ENCODE data around the gene SUCO. TPM values are rescaled to one million over a fixed set of nuclear protein-coding genes. Genes with fewer than 3 reads are reported as not detected.
"Not testable (repeated sequence)": the region's sequence is repeated elsewhere in the genome, so short reads cannot be mapped to it uniquely, and the experiment has no call there.

The SUCO gene
- total and polyA plus RNA-seq, 8 donors = 30.3 to 73.7 (median 63.5) TPM

DNA sequence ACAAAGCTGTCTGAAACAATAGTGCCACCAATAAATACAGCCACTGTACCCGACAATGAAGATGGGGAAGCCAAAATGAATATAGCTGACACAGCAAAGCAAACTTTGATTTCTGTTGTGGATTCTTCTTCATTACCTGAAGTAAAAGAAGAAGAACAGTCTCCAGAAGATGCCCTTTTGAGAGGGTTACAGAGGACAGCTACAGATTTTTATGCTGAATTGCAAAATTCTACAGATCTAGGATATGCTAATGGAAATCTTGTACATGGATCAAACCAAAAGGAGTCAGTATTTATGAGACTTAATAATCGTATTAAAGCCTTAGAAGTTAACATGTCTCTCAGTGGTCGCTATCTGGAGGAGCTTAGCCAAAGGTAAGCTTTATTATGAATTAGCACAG lies 56.6 kb downstream of the SUCO start:
- Histone ChIP-seq H3K9me3 (no peaks in the 10 kb centered on the region), H3K36me3 (peaks cover 0 to 40% of the 10 kb centered on the region in 2 donors), H3K4me1 (peaks cover 3 to 32% of the 10 kb centered on the region in 2 donors), H3K4me3 (no peak overlapping the region), H3K27ac (peak overlapping the region in 1 of 2 donors; percentile 67), H3K27me3 (no peaks in the 10 kb centered on the region)
- TF ChIP-seq, protein P1, sequence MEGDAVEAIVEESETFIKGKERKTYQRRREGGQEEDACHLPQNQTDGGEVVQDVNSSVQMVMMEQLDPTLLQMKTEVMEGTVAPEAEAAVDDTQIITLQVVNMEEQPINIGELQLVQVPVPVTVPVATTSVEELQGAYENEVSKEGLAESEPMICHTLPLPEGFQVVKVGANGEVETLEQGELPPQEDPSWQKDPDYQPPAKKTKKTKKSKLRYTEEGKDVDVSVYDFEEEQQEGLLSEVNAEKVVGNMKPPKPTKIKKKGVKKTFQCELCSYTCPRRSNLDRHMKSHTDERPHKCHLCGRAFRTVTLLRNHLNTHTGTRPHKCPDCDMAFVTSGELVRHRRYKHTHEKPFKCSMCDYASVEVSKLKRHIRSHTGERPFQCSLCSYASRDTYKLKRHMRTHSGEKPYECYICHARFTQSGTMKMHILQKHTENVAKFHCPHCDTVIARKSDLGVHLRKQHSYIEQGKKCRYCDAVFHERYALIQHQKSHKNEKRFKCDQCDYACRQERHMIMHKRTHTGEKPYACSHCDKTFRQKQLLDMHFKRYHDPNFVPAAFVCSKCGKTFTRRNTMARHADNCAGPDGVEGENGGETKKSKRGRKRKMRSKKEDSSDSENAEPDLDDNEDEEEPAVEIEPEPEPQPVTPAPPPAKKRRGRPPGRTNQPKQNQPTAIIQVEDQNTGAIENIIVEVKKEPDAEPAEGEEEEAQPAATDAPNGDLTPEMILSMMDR (IDR thresholded peaks at IDR 0.05) = no peak
- intact Hi-C loops (cut with DNase I) = no loop called here
- no peak for DNase-seq
- no peak for ATAC-seq

DNA sequence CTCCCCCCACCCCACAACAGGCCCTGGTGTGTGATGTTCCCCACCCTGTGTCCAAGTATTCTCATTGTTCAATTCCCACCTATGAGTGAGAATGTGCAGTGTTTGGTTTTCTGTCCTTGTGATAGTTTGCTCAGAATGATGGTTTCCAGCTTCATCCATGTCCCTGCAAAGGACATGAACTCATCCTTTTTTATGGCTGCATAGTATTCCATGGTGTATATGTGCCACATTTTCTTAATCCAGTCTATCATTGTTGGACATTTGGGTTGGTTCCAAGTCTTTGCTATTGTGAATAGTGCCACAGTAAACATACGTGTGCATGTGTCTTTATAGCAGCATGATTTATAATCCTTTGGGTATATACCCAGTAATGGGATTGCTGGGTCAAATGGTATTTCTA lies 58.5 kb downstream of the SUCO start:
- H3K4me3 ChIP-seq; H3K9me3 ChIP-seq; ATAC-seq; H3K27me3 ChIP-seq; intact Hi-C loops (cut with DNase I); H3K27ac ChIP-seq; DNase-seq: not testable (repeated sequence)
- Histone ChIP-seq H3K36me3 (peaks cover 0 to 59% of the 10 kb centered on the region in 2 donors), H3K4me1 (peaks cover 3 to 20% of the 10 kb centered on the region in 2 donors)

DNA sequence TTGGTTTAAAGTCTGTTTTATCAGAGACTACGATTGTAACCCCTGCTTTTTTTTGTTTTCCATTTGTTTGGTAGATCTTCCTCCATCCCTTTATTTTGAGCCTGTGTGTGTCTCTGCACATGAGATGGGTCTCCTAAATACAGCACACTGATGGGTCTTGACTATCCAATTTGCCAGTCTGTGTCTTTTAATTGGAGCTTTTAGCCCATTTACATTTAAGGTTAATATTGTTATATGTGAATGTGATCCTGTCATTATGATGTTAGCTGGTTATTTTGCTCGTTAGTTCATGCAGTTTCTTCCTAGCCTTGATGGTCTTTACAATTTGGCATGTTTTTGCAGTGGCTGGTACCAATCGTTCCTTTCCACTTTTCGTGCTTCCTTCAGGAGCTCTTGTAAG lies 62.1 kb downstream of the SUCO start:
- H3K9me3 ChIP-seq; ATAC-seq; H3K4me3 ChIP-seq; DNase-seq; H3K4me1 ChIP-seq; intact Hi-C loops (cut with DNase I); H3K27ac ChIP-seq; H3K27me3 ChIP-seq: not testable (repeated sequence)
- H3K36me3 ChIP-seq = peaks cover 0 to 70% of the 10 kb centered on the region in 2 donors

DNA sequence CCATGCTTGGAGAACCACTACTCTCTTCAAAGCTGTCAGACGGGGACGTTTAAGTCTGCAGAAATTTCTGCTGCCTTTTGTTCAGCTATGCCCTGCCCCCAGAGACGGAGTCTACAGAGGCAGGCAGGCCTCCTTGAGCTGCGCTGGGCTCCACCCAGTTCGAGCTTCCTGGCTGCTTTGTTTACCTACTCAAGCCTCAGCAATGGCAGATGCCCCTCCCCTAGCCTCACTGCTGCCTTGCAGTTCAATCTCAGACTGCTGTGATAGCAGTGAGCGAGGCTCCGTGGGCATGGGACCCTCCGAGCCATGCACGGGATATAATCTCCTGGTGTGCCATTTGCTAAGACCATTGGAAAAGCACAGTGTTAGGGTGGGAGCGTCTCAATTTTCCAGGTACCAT lies 63.8 kb downstream of the SUCO start:
- intact Hi-C loops (cut with DNase I); H3K9me3 ChIP-seq; H3K4me3 ChIP-seq; H3K27me3 ChIP-seq; DNase-seq; H3K27ac ChIP-seq; H3K4me1 ChIP-seq; ATAC-seq: not testable (repeated sequence)
- peaks cover 0 to 70% of the 10 kb centered on the region in 2 donors for H3K36me3 ChIP-seq

DNA sequence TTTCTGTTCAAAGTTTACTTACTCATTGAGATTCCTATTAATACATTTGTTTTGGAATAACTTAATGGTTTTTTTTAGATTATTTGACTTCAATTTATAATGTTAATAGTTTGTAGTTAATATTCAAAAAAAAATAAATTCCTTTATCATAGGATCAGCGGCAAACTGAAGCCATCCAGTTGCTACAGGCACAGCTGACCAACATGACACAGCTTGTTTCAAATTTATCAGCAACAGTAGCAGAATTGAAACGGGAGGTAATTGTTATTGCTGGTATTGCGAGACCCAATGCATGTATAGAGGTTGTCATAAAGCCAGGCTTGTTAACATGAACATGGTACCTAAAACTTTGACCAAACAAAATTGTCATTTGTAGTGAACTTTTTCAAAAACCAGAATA lies 67.0 kb downstream of the SUCO start:
- intact Hi-C loops (cut with DNase I) = no loop called here
- TF ChIP-seq, protein P1 (IDR thresholded peaks at IDR 0.05) = no peak

DNA sequence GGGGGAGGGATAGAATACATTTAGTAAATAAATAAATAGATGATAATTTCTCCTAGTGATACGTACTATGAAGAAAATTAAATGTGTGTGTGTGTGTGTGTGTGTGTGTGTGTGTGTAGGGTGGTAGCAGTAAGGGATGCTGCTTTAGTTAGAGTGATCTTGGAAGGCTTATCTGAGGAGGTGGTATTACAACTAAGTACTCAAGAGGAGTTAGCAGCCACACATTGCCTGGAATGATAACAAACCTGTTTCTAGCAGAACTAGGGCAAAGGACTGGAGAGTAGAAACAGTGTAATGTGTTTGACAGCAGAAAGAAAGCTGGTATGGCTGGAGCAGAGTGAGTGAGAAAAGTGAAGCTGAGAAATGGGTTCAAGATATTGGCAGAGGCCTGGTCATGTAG lies 67.7 kb downstream of the SUCO start:
- Histone ChIP-seq H3K4me3 (no peak overlapping the region), H3K9me3 (no peaks in the 10 kb centered on the region), H3K27me3 (no peaks in the 10 kb centered on the region), H3K36me3 (peaks cover 0 to 74% of the 10 kb centered on the region in 2 donors), H3K4me1 (no peaks in the 10 kb centered on the region), H3K27ac (no peak overlapping the region)
- DNase-seq = no peak
- TF ChIP-seq, protein P1 (IDR thresholded peaks at IDR 0.05) = no peak
- intact Hi-C loops (cut with DNase I) = no loop called here
- no peak for ATAC-seq

More for the DNA sequence above, 67.0 kb downstream of the SUCO start:
- ATAC-seq (no peak), DNase-seq (no peak)
- no peak overlapping the region for H3K4me3 ChIP-seq
- no peak overlapping the region for H3K27ac ChIP-seq
- H3K4me1 ChIP-seq = no peaks in the 10 kb centered on the region
- no peaks in the 10 kb centered on the region for H3K27me3 ChIP-seq
- peaks cover 0 to 81% of the 10 kb centered on the region in 2 donors for H3K36me3 ChIP-seq
- no peaks in the 10 kb centered on the region for H3K9me3 ChIP-seq

DNA sequence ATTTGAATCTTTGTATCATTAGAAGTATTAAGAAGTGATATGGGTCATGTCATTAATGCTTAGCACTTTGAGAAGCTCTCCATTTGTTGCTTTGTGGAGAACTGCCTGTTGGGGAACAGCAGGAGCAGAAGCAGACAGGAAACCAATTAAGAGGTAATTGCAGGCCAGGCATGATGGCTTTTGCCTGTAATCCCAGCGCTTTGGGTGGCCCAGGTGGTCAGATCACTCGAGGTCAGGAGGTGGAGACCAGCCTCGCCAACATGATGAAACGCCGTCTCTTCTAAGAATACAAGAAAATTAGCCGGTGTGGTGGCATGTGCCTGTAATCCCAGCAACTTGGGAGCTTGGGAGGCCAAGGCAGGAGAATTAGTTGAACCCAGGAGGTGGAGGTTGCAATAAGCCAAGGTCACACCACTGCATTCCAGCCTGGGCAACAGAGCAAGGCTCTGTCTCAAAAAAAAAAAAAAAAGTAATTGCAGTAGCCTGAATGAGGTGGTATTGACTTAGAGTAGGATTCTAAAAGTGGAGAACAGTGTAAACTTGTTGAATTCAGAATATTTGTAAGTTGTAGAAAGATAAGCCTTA lies 68.2 kb downstream of the SUCO start:
- intact Hi-C loops (cut with DNase I) = no loop called here
- H3K36me3 ChIP-seq = peaks cover 0 to 69% of the 10 kb centered on the region in 2 donors

More for the DNA sequence above, 68.2 kb downstream of the SUCO start:
- Histone ChIP-seq H3K27ac (no peak overlapping the region), H3K27me3 (no peaks in the 10 kb centered on the region), H3K4me1 (no peaks in the 10 kb centered on the region), H3K9me3 (no peaks in the 10 kb centered on the region), H3K4me3 (no peak overlapping the region)
- DNase-seq = no peak
- TF ChIP-seq, protein P1 (IDR thresholded peaks at IDR 0.05) = no peak
- ATAC-seq = no peak

Measured in left lung (tissue), 10 donors.